B cell (primary cell): ENCODE data around the gene TMPRSS5.

Experiments used
- CTCF ChIP-seq: fragments of 200-600 bp; IDR thresholded peaks from one replicate; pipeline ENCODE4 v1.8.0; 2022; ENCODE audit warnings: antibody characterized with exemption, mild to moderate bottlenecking
- EZH2 ChIP-seq: IDR thresholded peaks from 2 replicates; pipeline ENCODE4 v1.6.1; 2012; ENCODE audit warnings: borderline replicate concordance, low read depth, mild to moderate bottlenecking, moderate library complexity, low read length; ENCODE audit not compliant: insufficient read depth, poor library complexity, severe bottlenecking

GRCh38 chr11:113728814-113729213, 22.7 kb upstream of the TMPRSS5 start:
- TF ChIP-seq EZH2 (no peak), CTCF (no peak)
